SIG-M5 (cell line): ENCODE data around the gene LENG1.

Experiments used
- DNase-seq: peaks from one replicate; lab custom pipeline; 2025; lab: John Stamatoyannopoulos, UW

Gene LENG1

GRCh38 chr19:54108496-54108895 lies 51.0 kb downstream of the LENG1 start:
- DNase-seq, result no peak

DNA sequence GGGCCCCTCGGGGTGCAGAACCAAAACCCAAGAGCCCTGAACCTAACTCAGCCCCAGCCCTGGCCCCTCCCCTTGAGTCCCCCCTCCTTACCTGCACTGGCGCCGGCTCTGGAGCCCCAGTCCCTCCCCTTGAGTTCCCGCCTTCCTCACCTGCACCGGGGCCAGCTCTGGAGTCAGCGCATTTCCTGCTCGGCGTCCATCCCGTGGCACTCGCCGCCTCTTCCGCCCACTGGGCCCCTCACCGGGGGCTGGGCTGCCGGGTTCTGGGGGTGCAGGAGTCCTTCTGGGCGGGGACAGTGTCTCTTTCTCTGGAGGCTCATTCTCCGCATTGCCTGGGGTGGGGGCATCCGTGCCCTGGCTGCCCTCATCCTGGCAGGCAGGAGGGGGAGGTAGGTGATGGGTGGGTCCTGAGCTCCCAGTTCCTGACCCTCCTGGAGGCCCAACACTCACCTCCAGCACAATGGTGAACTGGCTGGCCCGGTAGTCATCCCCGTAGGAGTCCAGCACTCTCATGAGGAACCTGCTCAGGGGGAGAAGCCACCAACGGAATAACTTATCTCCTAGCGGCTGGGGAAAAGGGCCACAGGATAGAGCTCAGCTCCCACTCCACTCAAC lies 51.5 kb downstream of the LENG1 start:
- no peak for DNase-seq

DNA sequence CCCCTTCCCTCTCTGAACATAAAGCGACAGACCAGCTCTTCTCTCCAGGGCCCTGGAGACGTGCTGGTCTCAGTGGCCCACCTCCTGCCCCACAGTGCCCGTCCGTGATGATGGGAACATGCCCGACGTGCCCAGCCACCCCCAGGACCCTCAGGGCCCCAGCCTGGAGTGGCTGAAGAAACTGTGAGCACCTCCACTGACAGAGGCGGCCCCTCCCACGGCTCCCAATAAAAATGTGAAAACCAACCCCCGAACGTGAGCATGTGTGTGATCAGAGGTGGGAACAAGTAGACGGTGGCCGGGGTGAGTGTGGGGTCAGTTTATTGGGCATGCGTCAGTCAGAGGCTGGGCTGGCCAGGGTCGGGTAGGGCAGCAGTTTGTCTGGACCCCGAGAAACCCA lies 52.8 kb downstream of the LENG1 start:
- no peak for DNase-seq

DNA sequence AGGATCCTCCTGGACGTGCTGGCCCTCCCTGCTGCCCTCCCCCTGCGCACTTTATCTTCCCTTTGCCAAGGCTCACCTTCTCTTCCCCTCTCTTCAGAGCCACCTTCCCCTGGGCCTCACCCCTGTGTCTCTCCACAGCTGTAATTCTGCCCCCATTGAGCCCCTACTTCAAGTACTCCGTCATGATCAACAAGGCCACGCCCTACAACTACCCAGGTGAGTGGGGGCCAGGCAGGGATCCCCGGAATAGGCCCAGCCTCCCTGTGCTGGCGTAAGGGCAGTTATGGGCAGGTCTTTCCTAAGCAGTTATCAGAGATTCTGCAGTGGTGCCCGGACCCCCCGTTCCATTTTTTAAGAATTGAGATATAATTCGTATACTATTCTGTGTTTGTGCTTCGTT lies 53.7 kb downstream of the LENG1 start:
- DNase-seq, result no peak
